Hematopoietic multipotent progenitor cell treated with erythropoietin and hydrocortisone succinate and interleukin-3 and kit ligand, for 4 days (in vitro differentiated cells): ENCODE results near the gene DUOXA2.
A peak's percentile ranks its signal among the peaks of the same experiment; 100 is the strongest.
"Not testable (repeated sequence)": the region's sequence is repeated elsewhere in the genome, so short reads cannot be mapped to it uniquely, and the experiment has no call there.

Source experiments
- DNase-seq: peaks from one replicate; pipeline ENCODE4 v3.0.0-alpha.2; 2015

Gene DUOXA2

DNA sequence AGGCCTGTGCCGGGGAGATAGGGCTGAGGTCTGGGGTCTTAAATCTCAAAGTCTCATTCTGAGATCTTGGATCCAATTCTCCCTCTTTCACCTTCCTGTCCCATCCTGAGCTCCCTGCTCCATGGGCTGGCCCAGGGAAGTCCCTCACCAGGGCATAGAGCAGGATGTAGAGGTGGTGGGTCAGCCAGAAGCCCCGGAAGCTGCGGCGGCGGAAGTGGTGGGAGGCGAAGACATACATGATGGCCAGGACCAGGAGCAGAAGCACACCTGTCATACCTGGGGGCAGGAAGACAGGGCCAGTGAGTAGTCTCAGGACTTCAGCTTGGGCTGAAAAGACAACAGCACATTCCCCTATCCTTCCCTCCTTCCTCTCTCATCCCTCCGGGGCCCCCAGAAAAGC, 16.7 kb upstream of the DUOXA2 start:
- no peak for DNase-seq

GRCh38 chr15:45099549-45100165, 14.5 kb upstream of the DUOXA2 start:
- no peak for DNase-seq

GRCh38 chr15:45100884-45101625, 13.1 kb upstream of the DUOXA2 start:
- no peak for DNase-seq

- no peak for DNase-seq
Measured at GRCh38 chr15:45101749-45102148, 12.4 kb upstream of the DUOXA2 start.

- no peak for DNase-seq
Measured at GRCh38 chr15:45102226-45102625, 11.9 kb upstream of the DUOXA2 start.

DNA sequence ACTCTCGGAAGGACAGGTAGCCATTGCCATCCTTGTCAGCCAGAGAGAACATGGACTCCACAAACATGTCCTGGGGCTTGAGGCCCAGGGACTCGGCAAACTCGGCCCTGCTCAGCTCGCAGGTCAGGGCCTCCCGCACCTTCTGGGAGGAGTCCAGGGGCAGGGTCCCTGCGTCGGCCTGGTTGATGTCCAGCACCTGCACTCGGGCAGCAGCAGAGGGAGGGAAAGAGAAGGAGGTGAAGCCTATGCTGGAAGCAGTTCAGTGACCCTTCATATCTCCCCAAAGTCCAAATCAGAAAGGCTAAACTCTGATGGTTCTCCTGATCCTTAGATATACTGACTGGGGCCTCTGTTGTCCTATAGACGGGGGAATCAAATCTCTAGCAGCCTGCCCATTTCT, 10.0 kb upstream of the DUOXA2 start:
- not testable (repeated sequence) for DNase-seq

DNA sequence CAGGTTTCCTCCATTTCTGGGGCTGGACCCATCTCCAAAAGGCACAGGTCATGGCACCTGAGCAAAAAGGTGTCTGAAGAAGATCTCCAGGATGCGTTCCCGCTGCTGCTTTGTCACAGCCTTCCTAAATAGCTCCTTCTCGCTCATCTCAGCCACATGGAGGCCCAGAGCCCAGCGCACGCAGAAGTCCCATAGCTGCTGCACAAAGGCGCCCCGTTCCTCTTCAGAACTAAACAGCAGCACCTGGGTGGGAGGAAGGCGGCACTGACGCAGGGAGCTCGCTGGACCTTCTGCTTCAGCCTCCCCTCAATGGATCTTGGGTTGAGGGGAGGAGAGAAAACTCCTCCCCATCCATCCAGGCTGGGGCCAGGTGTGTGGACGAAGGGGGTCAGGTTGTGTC, 8.5 kb upstream of the DUOXA2 start:
- DNase-seq = no peak

DNA sequence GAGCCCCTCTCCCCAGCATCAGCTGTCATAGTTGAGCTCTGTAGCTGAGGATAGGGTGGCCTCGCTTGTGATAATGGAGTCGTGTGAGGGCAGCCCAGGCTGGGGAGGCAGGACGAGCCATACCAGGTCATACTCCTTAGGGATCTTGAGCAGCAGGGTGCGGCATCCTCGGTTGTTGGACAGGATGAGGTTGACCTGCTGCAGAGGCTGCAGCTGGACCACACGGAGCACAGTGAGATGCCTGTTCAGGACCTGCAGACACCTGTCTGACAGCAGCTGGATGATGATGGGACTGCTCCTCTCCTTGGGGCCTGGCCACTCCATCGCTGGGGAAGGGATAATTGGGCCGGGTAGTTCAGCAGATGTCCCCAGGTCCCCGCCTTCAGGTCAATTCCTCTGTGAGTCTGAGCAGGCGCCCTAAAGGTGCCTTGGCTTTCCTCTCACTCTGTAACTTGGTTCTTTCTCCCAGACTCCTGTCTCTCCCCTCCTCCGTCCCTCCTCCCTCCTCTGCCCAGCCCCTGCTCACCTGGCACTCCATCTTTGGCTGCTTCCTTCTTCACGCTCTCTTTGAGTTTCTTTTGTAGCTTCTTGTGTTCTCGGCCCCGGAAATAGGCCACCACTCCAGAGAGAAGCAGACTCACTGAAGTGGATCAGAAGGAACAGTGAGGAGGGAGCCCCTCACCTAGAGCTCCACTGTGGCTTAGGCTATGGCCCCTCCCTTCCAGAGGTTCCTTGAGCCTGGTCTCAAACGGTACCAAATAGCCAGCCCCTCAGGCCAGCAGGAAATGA, 7.9 kb upstream of the DUOXA2 start:
- DNase-seq = no peak

DNA sequence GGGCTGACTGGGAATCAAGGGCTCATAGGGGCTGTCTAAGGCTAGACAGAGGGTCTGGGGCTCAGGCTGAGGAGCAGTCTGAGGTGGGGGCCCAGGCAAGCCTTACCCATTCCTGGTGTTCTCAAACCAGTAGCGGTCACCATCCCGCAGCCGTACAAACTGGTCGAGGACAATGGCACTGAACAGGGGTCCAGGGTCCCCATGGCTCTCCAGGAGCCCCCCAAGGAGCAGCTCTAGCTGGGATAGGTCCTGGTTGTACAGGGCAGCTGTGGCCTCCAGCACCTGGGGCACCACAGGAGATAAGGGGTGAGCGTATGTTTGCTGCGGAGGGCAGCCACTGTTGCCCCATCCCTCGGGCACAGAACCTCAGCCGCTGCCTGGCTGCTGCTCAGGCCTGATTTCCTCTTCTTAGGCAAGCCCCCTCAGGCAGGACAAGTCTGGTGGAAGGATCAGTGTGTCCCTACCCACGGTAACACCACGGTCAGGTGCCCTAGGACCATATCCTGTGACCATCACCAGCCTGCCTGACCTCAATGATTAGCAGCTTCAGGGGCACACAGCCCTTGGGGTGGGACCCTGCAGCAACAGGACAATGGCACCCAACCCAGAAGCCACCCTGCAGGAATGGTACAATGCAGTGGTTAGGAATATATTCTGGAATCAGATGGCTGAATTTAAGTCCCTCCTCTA, 6.0 kb upstream of the DUOXA2 start:
- no peak for DNase-seq

GRCh38 chr15:45110256-45110820, 3.8 kb upstream of the DUOXA2 start:
- no peak for DNase-seq

DNA sequence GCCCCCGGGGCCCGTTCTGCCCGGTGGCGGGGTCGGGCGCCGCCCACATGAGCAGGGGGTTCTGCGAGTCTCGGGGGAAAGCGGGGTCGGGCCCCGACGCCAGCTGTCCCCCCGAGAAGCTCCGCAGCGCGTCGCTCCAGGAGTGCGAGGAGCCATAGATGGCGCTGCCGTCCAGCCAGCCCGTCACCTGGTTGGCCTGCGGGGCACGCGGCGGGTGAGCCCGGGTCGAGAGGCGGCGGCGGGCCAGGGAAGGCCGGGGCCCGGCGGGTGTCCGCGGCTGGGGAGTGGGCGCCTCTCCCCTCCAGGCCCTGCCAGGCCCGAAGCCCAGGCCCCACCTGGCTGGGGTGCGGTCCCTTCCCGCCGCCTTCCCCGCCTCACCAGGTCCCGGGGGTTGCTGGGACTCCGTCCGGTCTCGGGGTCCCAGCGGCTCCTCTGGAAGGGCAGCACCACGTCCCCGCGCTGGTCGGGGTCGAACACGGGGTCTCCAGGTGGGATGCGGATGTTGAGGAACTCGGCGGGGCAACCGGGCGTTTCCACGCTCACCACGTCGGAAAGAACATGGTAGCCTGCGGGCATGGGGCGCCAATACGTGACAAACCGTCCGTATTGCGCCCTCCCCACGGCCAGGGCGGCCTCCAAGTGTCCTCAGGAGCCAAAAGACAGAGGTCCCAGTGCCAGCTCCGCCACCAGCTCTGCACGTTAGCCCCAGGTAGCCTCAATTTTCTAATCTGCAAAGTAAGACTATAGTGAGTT, 2.6 kb upstream of the DUOXA2 start:
- no peak for DNase-seq

DNA sequence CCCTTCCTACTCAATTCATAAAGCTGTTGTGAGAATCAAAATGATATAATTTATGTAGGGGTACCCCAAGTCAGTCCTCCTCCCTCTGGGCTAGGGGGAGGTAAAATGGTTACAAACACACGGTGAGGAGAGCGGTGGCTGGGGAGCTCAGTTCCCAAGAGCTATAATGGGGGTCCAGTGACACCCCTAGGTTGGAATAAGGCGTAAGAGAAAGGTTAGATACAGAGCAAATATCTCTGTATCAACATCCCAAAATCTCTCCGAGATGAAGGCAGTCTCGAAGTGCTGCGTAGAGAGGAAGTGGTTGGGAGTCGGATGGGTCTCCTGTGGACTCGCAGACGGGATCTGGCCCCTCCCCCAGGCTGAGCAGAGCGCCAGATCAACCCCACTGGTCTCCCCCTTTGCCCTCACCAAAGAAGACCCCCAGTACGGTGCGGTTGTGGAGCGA, 2.0 kb upstream of the DUOXA2 start:
- DNase-seq = no peak

GRCh38 chr15:45112591-45113379, 1.3 kb upstream of the DUOXA2 start:
- peak; percentile 36 for DNase-seq

GRCh38 chr15:45113380-45113990, 641 bp upstream of the DUOXA2 start:
- DNase-seq = no peak

GRCh38 chr15:45114751-45115085, 592 bp downstream of the DUOXA2 start:
- no peak for DNase-seq

- DNase-seq = no peak
Measured at GRCh38 chr15:45115312-45115820, 1.2 kb downstream of the DUOXA2 start.

DNA sequence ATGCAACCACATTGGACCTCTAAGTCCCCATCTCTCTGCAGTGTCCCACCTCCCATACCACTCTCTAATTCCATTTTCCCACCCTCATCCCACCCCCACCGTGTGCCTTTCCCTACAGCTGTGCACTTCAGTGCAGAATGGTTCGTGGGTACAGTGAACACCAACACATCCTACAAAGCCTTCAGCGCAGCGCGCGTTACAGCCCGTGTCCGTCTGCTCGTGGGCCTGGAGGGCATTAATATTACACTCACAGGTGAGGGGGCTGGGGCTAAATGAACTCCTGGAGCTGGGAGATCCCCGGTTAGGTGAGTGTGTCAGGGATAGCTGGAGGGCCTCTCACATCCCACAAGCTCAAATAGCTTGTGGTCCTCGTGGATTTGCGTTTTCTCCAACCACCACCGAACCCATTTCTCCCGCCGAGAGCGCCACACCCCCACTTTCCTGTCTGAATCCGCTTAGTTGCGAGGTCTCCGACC, 1.9 kb downstream of the DUOXA2 start:
- no peak for DNase-seq

- DNase-seq = peak; percentile 30
Measured at GRCh38 chr15:45116482-45117307, 2.6 kb downstream of the DUOXA2 start.

DNA sequence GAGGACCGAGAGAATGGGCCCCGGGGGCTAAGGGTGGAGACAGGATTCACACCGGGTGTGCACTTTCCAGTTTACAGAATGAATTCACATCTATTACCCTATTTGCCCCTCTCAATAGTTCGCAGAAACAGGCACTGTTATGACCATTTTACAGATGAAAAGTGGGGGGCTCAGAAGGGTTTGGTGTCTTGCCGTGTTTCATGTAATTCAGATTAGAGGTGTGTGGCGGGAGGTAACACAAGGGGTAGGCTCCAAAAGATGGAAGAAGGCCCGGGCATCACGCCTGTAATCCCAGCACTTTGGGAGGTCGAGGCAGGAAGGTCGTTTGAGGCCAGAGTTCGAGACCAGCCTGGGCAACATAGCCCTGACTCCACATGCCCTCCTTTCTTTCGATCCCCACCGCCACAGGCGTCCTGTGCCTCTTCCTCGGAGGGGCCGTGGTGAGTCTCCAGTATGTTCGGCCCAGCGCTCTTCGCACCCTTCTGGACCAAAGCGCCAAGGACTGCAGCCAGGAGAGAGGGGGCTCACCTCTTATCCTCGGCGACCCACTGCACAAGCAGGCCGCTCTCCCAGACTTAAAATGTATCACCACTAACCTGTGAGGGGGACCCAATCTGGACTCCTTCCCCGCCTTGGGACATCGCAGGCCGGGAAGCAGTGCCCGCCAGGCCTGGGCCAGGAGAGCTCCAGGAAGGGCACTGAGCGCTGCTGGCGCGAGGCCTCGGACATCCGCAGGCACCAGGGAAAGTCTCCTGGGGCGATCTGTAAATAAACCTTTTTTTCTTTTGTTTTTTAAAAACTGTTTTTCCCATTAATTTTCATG, 3.4 kb downstream of the DUOXA2 start:
- DNase-seq = no peak
